Measurements from ENCODE around the gene ENO3. TPM values are rescaled to one million over a fixed set of nuclear protein-coding genes. Genes with fewer than 3 reads are reported as not detected.

Gene ENO3
- total RNA-seq, 2 experiments from 2014 or later = 26.5 to 26.8 TPM

- no peak for DNase-seq
- no peaks in the 10 kb centered on the region for H3K27me3 Mint-ChIP-seq
- peaks cover 34% of the 10 kb centered on the region for H3K36me3 Mint-ChIP-seq
- H3K9me3 Mint-ChIP-seq = no peaks in the 10 kb centered on the region
- no peak overlapping the region for H3K4me3 Mint-ChIP-seq
- H3K27ac Mint-ChIP-seq = no peak overlapping the region
- peaks cover 16% of the 10 kb centered on the region for H3K4me1 Mint-ChIP-seq (ENCODE audit: low read depth)
- CTCF ChIA-PET = interaction anchor here (1.0 to 5.1 kb wide), 4 partner anchors 9 to 85 kb away, joined by 3 to 57 read pairs (median 9); partner anchors contain the start of genes RNF167 and SLC25A11
- POLR2A ChIA-PET = interaction anchor here (0.5 kb wide), 1 partner anchor 16 kb away, joined by 4 read pairs; no protein-coding TSS in a partner anchor
- intact Hi-C loops (cut with micrococcal nuclease) = no loop called here
Measured at GRCh38 chr17:4978726-4979125, 27.8 kb downstream of the ENO3 start.

GRCh38 chr17:4980644-4981216 is 29.8 kb downstream of the ENO3 start:
- peaks cover 23% of the 10 kb centered on the region for H3K4me1 Mint-ChIP-seq (ENCODE audit: low read depth)
- H3K36me3 Mint-ChIP-seq = peaks cover 33% of the 10 kb centered on the region

GRCh38 chr17:4982305-4982704 is 31.4 kb downstream of the ENO3 start:
- ChIA-PET POLR2A (no interaction called here), CTCF (interaction anchor here (1.2 to 1.5 kb wide), 2 partner anchors 11 to 80 kb away, joined by 3 read pairs; no protein-coding TSS in a partner anchor)
- H3K27ac Mint-ChIP-seq = no peak overlapping the region
- DNase-seq = no peak
- H3K27me3 Mint-ChIP-seq = no peaks in the 10 kb centered on the region
- H3K4me1 Mint-ChIP-seq (ENCODE audit: low read depth) = peaks cover 33% of the 10 kb centered on the region
- H3K36me3 Mint-ChIP-seq = peaks cover 26% of the 10 kb centered on the region
- H3K4me3 Mint-ChIP-seq = no peak overlapping the region
- H3K9me3 Mint-ChIP-seq = no peaks in the 10 kb centered on the region
- intact Hi-C loops (cut with micrococcal nuclease) = no loop called here

More at GRCh38 chr17:4980644-4981216, 29.8 kb downstream of the ENO3 start:
- no peaks in the 10 kb centered on the region for H3K27me3 Mint-ChIP-seq
- DNase-seq = peak; percentile 40
- ChIA-PET POLR2A (interaction anchor here (0.5 to 1.7 kb wide), 4 partner anchors 11 to 81 kb away, joined by 3 to 10 read pairs (median 4); partner anchors contain the start of gene C17orf107), CTCF (interaction anchor here (0.6 to 5.1 kb wide), 16 partner anchors 9 to 83 kb away, joined by 3 to 57 read pairs (median 4); partner anchors contain the start of genes INCA1, KIF1C and SPAG7)
- peak overlapping the region; percentile 34 for H3K27ac Mint-ChIP-seq
- H3K9me3 Mint-ChIP-seq = no peaks in the 10 kb centered on the region
- intact Hi-C loops (cut with micrococcal nuclease) = loop anchor here (1.0 to 2.0 kb wide), 2 partner anchors 16 to 82 kb away; partner anchors contain the start of genes INCA1 and KIF1C
- no peak overlapping the region for H3K4me3 Mint-ChIP-seq

GRCh38 chr17:4986403-4986802 is 35.5 kb downstream of the ENO3 start:
- Mint-ChIP-seq H3K36me3 (peaks cover 12% of the 10 kb centered on the region), H3K4me3 (peak overlapping the region; percentile 91), H3K27me3 (no peaks in the 10 kb centered on the region), H3K27ac (peak overlapping the region; percentile 94), H3K9me3 (no peaks in the 10 kb centered on the region), H3K4me1 (ENCODE audit: low read depth) (peaks cover 38% of the 10 kb centered on the region)
- no peak for DNase-seq
- ChIA-PET POLR2A (interaction anchor here (0.7 to 3.5 kb wide), 6 partner anchors 11 to 46 kb away, joined by 3 to 32 read pairs (median 10); partner anchors contain the start of genes INCA1, KIF1C, PFN1 and RNF167), CTCF (interaction anchor here (0.9 to 2.0 kb wide), 9 partner anchors 11 to 92 kb away, joined by 3 to 10 read pairs (median 5); partner anchors contain the start of genes INCA1, KIF1C, RNF167 and SLC25A11)
- intact Hi-C loops (cut with micrococcal nuclease) = loop anchor here (5.0 kb wide), 2 partner anchors 44 to 79 kb away; partner anchors contain the start of genes RNF167 and SLC25A11

GRCh38 chr17:4986951-4987766 is 36.2 kb downstream of the ENO3 start, which contains the start of gene CAMTA2:
Gene CAMTA2, minus strand, starts transcription at chr17:4987675. Its CDS starts 1,453 bp downstream, at chr17:4986222.
- CTCF ChIA-PET = interaction anchor here (0.7 to 2.0 kb wide), 13 partner anchors 10 to 91 kb away, joined by 3 to 10 read pairs (median 4); partner anchors contain the start of genes INCA1, KIF1C, RNF167 and SLC25A11
- peak within 1 kb of the TSS; percentile 91 for H3K4me3 Mint-ChIP-seq
- peak within 1 kb of the TSS; percentile 94 for H3K27ac Mint-ChIP-seq
- H3K27me3 Mint-ChIP-seq = no peaks in the 10 kb centered on the region
- H3K4me1 Mint-ChIP-seq (ENCODE audit: low read depth) = peaks cover 42% of the 10 kb centered on the region
- peaks cover 10% of the 10 kb centered on the region for H3K36me3 Mint-ChIP-seq
- DNase-seq = peak; percentile 90
- no peaks in the 10 kb centered on the region for H3K9me3 Mint-ChIP-seq
- intact Hi-C loops (cut with micrococcal nuclease) = loop anchor here (1.0 to 5.0 kb wide), 4 partner anchors 10 to 80 kb away; partner anchors contain the start of genes INCA1, KIF1C, RNF167 and SLC25A11
- POLR2A ChIA-PET = interaction anchor here (1.0 to 3.5 kb wide), 6 partner anchors 10 to 153 kb away, joined by 3 to 32 read pairs (median 10); partner anchors contain the start of genes INCA1, KIF1C, PFN1 and RNF167

GRCh38 chr17:4987767-4988567 is 37.0 kb downstream of the ENO3 start:
- Mint-ChIP-seq H3K4me1 (ENCODE audit: low read depth) (peaks cover 42% of the 10 kb centered on the region), H3K27me3 (no peaks in the 10 kb centered on the region), H3K27ac (peak overlapping the region; percentile 94), H3K9me3 (no peaks in the 10 kb centered on the region), H3K36me3 (peaks cover 7% of the 10 kb centered on the region), H3K4me3 (peak overlapping the region; percentile 91)
- ChIA-PET POLR2A (interaction anchor here (1.0 to 3.5 kb wide), 5 partner anchors 10 to 154 kb away, joined by 3 to 32 read pairs (median 11); partner anchors contain the start of genes INCA1, KIF1C, PFN1 and RNF167), CTCF (interaction anchor here (0.7 to 2.0 kb wide), 8 partner anchors 9 to 90 kb away, joined by 3 to 10 read pairs (median 3); partner anchors contain the start of genes INCA1, KIF1C, RNF167 and SLC25A11)
- DNase-seq = peak; percentile 30
- intact Hi-C loops (cut with micrococcal nuclease) = loop anchor here (1.0 to 5.0 kb wide), 4 partner anchors 9 to 81 kb away; partner anchors contain the start of genes INCA1, KIF1C, RNF167 and SLC25A11

- no peak for DNase-seq
- CTCF ChIA-PET = no interaction called here
- Mint-ChIP-seq H3K36me3 (no peaks in the 10 kb centered on the region), H3K9me3 (no peaks in the 10 kb centered on the region), H3K27ac (no peak overlapping the region), H3K27me3 (no peaks in the 10 kb centered on the region), H3K4me3 (no peak overlapping the region), H3K4me1 (ENCODE audit: low read depth) (peaks cover 22% of the 10 kb centered on the region)
- POLR2A ChIA-PET = interaction anchor here (1.0 kb wide), 1 partner anchor 43 kb away, joined by 3 read pairs; the partner anchor contains the start of gene ENO3
- intact Hi-C loops (cut with micrococcal nuclease) = no loop called here
Measured at GRCh38 chr17:4994081-4994595, 43.2 kb downstream of the ENO3 start.

GRCh38 chr17:4997302-4998026 is 46.5 kb downstream of the ENO3 start, which contains the start of the genes INCA1 and KIF1C:
Gene INCA1, minus strand, starts transcription at chr17:4997522. Its CDS starts 3,085 bp downstream, at chr17:4994437.
Gene KIF1C, plus strand, starts transcription at chr17:4997950. Its CDS starts 2,297 bp downstream, at chr17:5000247.
- Mint-ChIP-seq H3K27ac (peak within 1 kb of the TSS; percentile 42), H3K27me3 (no peaks in the 10 kb centered on the region), H3K4me3 (peak within 1 kb of the TSS; percentile 82), H3K36me3 (peaks cover 7% of the 10 kb centered on the region), H3K4me1 (ENCODE audit: low read depth) (peaks cover 20% of the 10 kb centered on the region), H3K9me3 (no peaks in the 10 kb centered on the region)
- CTCF ChIA-PET = interaction anchor here (0.6 to 1.9 kb wide), 8 partner anchors 9 to 88 kb away, joined by 3 to 8 read pairs (median 4); partner anchors contain the start of gene CAMTA2
- POLR2A ChIA-PET = interaction anchor here (0.6 to 2.9 kb wide), 8 partner anchors 10 to 80 kb away, joined by 3 to 31 read pairs (median 6); partner anchors contain the start of genes CAMTA2, PFN1, RNF167 and SLC25A11
- peak; percentile 93 for DNase-seq
- intact Hi-C loops (cut with micrococcal nuclease) = loop anchor here (1.0 to 5.0 kb wide), 6 partner anchors 10 to 57 kb away; partner anchors contain the start of genes CAMTA2, RNF167 and SLC25A11

GRCh38 chr17:4998027-4998731 is 47.3 kb downstream of the ENO3 start:
- intact Hi-C loops (cut with micrococcal nuclease) = loop anchor here (5.0 kb wide), 1 partner anchor 34 kb away; no protein-coding TSS in a partner anchor
- H3K4me1 Mint-ChIP-seq (ENCODE audit: low read depth) = peaks cover 20% of the 10 kb centered on the region

More at GRCh38 chr17:4998027-4998731, 47.3 kb downstream of the ENO3 start:
- Mint-ChIP-seq H3K4me3 (peak overlapping the region; percentile 82), H3K36me3 (peaks cover 11% of the 10 kb centered on the region), H3K27ac (peak overlapping the region; percentile 42), H3K9me3 (no peaks in the 10 kb centered on the region), H3K27me3 (no peaks in the 10 kb centered on the region)
- ChIA-PET POLR2A (interaction anchor here (0.6 to 2.9 kb wide), 8 partner anchors 10 to 79 kb away, joined by 3 to 31 read pairs (median 6); partner anchors contain the start of genes CAMTA2, PFN1, RNF167 and SLC25A11), CTCF (interaction anchor here (0.7 to 1.9 kb wide), 5 partner anchors 17 to 89 kb away, joined by 4 to 8 read pairs (median 5); no protein-coding TSS in a partner anchor)
- no peak for DNase-seq
